ENCODE measurements around the gene CUBN.

DNA sequence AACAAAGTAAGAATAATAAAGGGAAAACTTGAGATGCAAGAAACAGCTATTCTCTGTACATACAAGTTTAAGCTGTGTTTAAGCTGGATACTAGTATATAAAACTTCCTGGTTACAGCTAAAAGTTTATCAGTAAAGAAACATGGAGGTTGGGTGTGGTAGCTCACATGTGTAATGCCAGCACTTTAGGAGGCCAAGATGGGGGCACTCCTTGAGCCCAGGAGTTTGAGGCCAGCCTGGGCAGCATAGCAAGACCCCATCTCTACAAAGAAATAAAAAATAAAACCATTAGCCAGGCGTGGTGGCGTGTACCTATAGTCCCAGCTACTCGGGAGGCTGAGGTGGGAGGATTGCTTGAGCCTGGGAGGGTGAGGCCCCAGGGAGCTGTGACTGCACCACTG is 315.6 kb downstream of the CUBN start:
- TF ChIP-seq CTCF (IDR thresholded peaks at IDR 0.05; ENCODE audit: insufficient read depth, low read depth, low read length) (no peak), EZH2 (IDR thresholded peaks at IDR 0.05; ENCODE audit: insufficient read depth, low read length) (no peak)

All from astrocyte (in vitro differentiated cells and primary cell).